ENCODE data around the gene PLEKHG3. TPM values are rescaled to one million over a fixed set of nuclear protein-coding genes. Genes with fewer than 3 reads are reported as not detected.

Gene PLEKHG3
- total and polyA plus RNA-seq, 4 experiments from 2014 or later, result 10.8 to 62.6 (median 54.9) TPM

DNA sequence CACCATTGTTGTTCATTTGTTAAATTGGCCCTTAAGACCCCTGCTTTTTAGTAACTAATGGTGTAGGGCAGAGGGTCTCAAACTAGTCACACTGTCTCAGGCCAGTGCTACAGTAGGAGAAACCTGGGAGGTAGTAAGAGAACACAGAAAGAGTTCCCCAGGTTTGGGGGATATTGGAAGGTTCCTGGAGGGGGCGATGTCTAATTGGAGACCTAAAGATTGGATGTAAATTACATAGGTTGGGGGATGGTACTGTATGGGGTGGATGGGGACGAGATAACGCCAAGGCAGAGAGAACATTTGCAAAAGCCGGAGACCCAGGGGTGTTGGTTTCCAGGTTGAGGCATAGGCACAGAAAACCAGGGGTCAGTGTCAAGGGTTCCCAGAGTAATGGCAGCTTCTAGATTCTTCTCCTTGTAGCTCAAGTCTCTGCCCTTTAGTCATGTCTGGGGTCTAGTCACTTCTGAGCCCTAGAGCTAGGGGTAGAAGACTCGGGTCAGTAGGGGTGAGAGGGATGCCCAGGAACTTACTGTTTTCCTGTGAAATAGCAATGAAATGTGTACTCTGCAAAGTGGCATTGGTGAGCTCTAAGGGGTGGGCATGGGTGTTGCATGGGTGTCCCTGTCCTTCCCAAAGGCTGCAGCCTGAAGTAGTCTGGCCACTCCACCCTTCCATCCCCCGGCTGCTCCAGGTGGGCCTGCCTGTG lies 21.8 kb downstream of the PLEKHG3 start:
- DNase-seq, result no peak
- Histone ChIP-seq H3K9me3 (ENCODE audit: control insufficient read depth in 1 of 2, low read length in 2 of 2) (no peaks in the 10 kb centered on the region), H3K36me3 (ENCODE audit: insufficient read depth, low read length) (peaks cover 17% of the 10 kb centered on the region), H3K4me1 (ENCODE audit: insufficient read depth, low read length) (peaks cover 100% of the 10 kb centered on the region), H3K27ac (ENCODE audit: low read depth, low read length) (peak overlapping the region; percentile 55), H3K4me3 (ENCODE audit: low read length in 2 of 2) (peak overlapping the region in 1 of 2 donors; percentile 3), H3K27me3 (ENCODE audit: insufficient read depth, low read length) (no peaks in the 10 kb centered on the region)
- ChIA-PET CTCF (ENCODE audit: partially characterized antibody) (interaction anchor here (0.9 to 8.4 kb wide), 12 partner anchors 8 to 89 kb away, joined by 3 to 67 read pairs (median 4); partner anchors contain the start of gene PLEKHG3), POLR2A (ENCODE audit: partially characterized antibody) (interaction anchor here (1.0 to 15.7 kb wide), 8 partner anchors 9 to 53 kb away, joined by 3 to 469 read pairs (median 8); partner anchors contain the start of gene PLEKHG3)
- Mint-ChIP-seq H3K4me3 (peak overlapping the region in 7 of 8 donors; percentile 15 to 84 (median 65)), H3K27me3 (no peaks in the 10 kb centered on the region), H3K9me3 (no peaks in the 10 kb centered on the region), H3K27ac (peak overlapping the region; percentile 87 to 97 (median 95)), H3K4me1 (peaks cover 80 to 100% (median 90%) of the 10 kb centered on the region in 4 donors), H3K36me3 (peaks cover 29 to 41% of the 10 kb centered on the region in 2 donors)
- intact Hi-C loops (cut with micrococcal nuclease), result no loop called here

DNA sequence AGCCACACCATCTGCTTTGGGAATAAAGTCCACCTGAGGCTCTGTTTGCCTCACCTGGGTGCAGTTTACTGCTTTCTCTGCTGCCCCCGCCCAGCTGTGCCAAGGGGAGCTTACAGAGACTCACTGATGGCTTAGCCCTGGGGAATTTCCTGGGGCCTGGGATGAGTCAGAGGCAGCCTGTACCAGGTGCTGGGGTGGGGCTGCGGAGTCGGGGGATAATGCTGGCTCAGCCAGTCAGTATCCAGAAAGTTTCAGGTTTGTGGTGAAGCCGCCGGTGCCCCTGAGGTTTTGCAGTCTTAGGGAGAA lies 22.3 kb downstream of the PLEKHG3 start:
- H3K27ac ChIP-seq (ENCODE audit: low read depth, low read length), result peak overlapping the region; percentile 55
- peaks cover 33 to 45% of the 10 kb centered on the region in 2 donors for H3K36me3 Mint-ChIP-seq
- H3K27me3 Mint-ChIP-seq, result no peaks in the 10 kb centered on the region
- peak in 2 of 5 donors; percentile 39 to 88 for DNase-seq
- intact Hi-C loops (cut with micrococcal nuclease), result no loop called here
- ChIA-PET POLR2A (ENCODE audit: partially characterized antibody) (interaction anchor here (2.6 to 15.7 kb wide), 4 partner anchors 9 to 53 kb away, joined by 9 to 469 read pairs (median 24); partner anchors contain the start of gene PLEKHG3), CTCF (ENCODE audit: partially characterized antibody) (interaction anchor here (0.9 to 8.4 kb wide), 9 partner anchors 9 to 56 kb away, joined by 3 to 67 read pairs (median 4); partner anchors contain the start of gene PLEKHG3)
- H3K9me3 Mint-ChIP-seq, result no peaks in the 10 kb centered on the region
- peaks cover 78 to 100% (median 88%) of the 10 kb centered on the region in 4 donors for H3K4me1 Mint-ChIP-seq
- H3K4me3 Mint-ChIP-seq, result peak overlapping the region in 7 of 8 donors; percentile 26 to 84 (median 62)
- H3K27ac Mint-ChIP-seq, result peak overlapping the region; percentile 65 to 97 (median 92)
- no peak overlapping the region for H3K4me3 ChIP-seq (ENCODE audit: low read length in 2 of 2)
- peaks cover 96% of the 10 kb centered on the region for H3K4me1 ChIP-seq (ENCODE audit: insufficient read depth, low read length)
- H3K27me3 ChIP-seq (ENCODE audit: insufficient read depth, low read length), result no peaks in the 10 kb centered on the region
- peaks cover 22% of the 10 kb centered on the region for H3K36me3 ChIP-seq (ENCODE audit: insufficient read depth, low read length)
- no peaks in the 10 kb centered on the region for H3K9me3 ChIP-seq (ENCODE audit: control insufficient read depth in 1 of 2, low read length in 2 of 2)

DNA sequence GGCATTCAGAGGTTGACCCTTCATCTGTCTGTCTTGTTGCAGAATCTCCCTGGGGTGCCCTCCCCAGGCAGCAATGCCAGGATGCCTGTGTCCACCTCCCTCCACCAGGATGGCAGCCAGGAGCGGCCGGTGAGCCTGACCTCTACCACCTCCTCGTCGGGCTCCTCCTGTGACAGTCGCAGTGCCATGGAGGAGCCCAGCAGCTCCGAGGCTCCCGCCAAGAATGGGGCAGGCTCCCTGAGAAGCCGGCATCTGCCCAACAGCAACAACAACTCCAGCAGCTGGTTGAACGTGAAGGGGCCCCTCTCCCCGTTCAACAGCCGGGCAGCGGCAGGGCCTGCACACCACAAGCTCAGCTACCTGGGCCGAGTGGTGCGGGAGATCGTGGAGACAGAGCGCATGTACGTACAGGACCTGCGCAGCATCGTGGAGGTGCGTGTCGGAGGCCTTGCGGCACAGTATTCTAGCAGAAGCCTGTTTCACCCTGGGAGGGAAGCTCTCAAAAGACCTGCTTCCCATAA lies 23.4 kb downstream of the PLEKHG3 start:
- peaks cover 71 to 91% (median 81%) of the 10 kb centered on the region in 4 donors for H3K4me1 Mint-ChIP-seq
- intact Hi-C loops (cut with micrococcal nuclease), result no loop called here
- Histone ChIP-seq H3K27ac (ENCODE audit: low read depth, low read length) (peak overlapping the region; percentile 55), H3K36me3 (ENCODE audit: insufficient read depth, low read length) (peaks cover 31% of the 10 kb centered on the region), H3K9me3 (ENCODE audit: control insufficient read depth in 1 of 2, low read length in 2 of 2) (no peaks in the 10 kb centered on the region), H3K27me3 (ENCODE audit: insufficient read depth, low read length) (no peaks in the 10 kb centered on the region), H3K4me3 (ENCODE audit: low read length in 2 of 2) (no peak overlapping the region), H3K4me1 (ENCODE audit: insufficient read depth, low read length) (peaks cover 95% of the 10 kb centered on the region)
- H3K4me3 Mint-ChIP-seq, result peak overlapping the region in 6 of 8 donors; percentile 17 to 71 (median 65)
- H3K27me3 Mint-ChIP-seq, result no peaks in the 10 kb centered on the region
- CTCF ChIA-PET (ENCODE audit: partially characterized antibody), result interaction anchor here (8.4 kb wide), 1 partner anchor 21 kb away, joined by 67 read pairs; the partner anchor contains the start of gene PLEKHG3
- no peak for DNase-seq
- H3K27ac Mint-ChIP-seq, result peak overlapping the region; percentile 88 to 96 (median 92)
- POLR2A ChIA-PET (ENCODE audit: partially characterized antibody), result interaction anchor here (1.1 to 15.7 kb wide), 6 partner anchors 8 to 54 kb away, joined by 4 to 469 read pairs (median 12); partner anchors contain the start of gene PLEKHG3
- no peaks in the 10 kb centered on the region for H3K9me3 Mint-ChIP-seq
- H3K36me3 Mint-ChIP-seq, result peaks cover 33 to 53% of the 10 kb centered on the region in 2 donors

- Mint-ChIP-seq H3K27ac (peak overlapping the region; percentile 88 to 96 (median 92)), H3K9me3 (no peaks in the 10 kb centered on the region), H3K4me1 (peaks cover 66 to 86% (median 76%) of the 10 kb centered on the region in 4 donors), H3K36me3 (peaks cover 33 to 55% of the 10 kb centered on the region in 2 donors), H3K27me3 (no peaks in the 10 kb centered on the region), H3K4me3 (peak overlapping the region in 7 of 8 donors; percentile 41 to 71 (median 64))
- intact Hi-C loops (cut with micrococcal nuclease), result no loop called here
- CTCF ChIA-PET (ENCODE audit: partially characterized antibody), result interaction anchor here (8.4 kb wide), 1 partner anchor 21 kb away, joined by 67 read pairs; the partner anchor contains the start of gene PLEKHG3
- Histone ChIP-seq H3K4me1 (ENCODE audit: insufficient read depth, low read length) (peaks cover 93% of the 10 kb centered on the region), H3K27me3 (ENCODE audit: insufficient read depth, low read length) (no peaks in the 10 kb centered on the region), H3K27ac (ENCODE audit: low read depth, low read length) (peak overlapping the region; percentile 36), H3K36me3 (ENCODE audit: insufficient read depth, low read length) (peaks cover 35% of the 10 kb centered on the region), H3K9me3 (ENCODE audit: control insufficient read depth in 1 of 2, low read length in 2 of 2) (no peaks in the 10 kb centered on the region), H3K4me3 (ENCODE audit: low read length in 2 of 2) (no peak overlapping the region)
- POLR2A ChIA-PET (ENCODE audit: partially characterized antibody), result interaction anchor here (1.1 to 15.7 kb wide), 4 partner anchors 11 to 55 kb away, joined by 4 to 469 read pairs (median 10); partner anchors contain the start of gene PLEKHG3
- no peak for DNase-seq
Measured at GRCh38 chr14:64728106-64728505, 23.9 kb downstream of the PLEKHG3 start.

DNA sequence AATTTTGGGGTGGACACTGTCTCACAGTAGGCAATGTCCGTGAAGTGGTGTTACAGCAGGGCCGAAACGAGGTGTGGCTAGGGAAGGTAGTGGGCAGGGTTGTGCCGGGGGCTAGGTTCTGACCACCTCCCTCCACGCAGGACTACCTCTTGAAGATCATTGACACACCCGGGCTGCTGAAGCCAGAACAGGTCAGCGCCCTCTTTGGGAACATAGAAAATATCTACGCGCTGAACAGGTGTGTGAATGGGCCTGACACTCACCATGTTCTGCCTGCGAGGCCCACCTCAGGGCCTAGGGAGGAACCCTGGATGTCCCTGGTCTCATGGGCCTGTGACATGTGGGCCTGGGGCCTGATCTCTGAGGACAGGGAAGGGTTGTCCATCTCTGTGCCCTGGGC lies 24.6 kb downstream of the PLEKHG3 start:
- no peaks in the 10 kb centered on the region for H3K9me3 Mint-ChIP-seq
- peaks cover 64 to 86% (median 76%) of the 10 kb centered on the region in 4 donors for H3K4me1 Mint-ChIP-seq
- H3K27ac Mint-ChIP-seq, result peak overlapping the region; percentile 72 to 96 (median 92)
- Histone ChIP-seq H3K27me3 (ENCODE audit: insufficient read depth, low read length) (no peaks in the 10 kb centered on the region), H3K4me3 (ENCODE audit: low read length in 2 of 2) (no peak overlapping the region), H3K36me3 (ENCODE audit: insufficient read depth, low read length) (peaks cover 35% of the 10 kb centered on the region), H3K4me1 (ENCODE audit: insufficient read depth, low read length) (peaks cover 93% of the 10 kb centered on the region), H3K27ac (ENCODE audit: low read depth, low read length) (peak overlapping the region; percentile 14), H3K9me3 (ENCODE audit: control insufficient read depth in 1 of 2, low read length in 2 of 2) (no peaks in the 10 kb centered on the region)
- H3K36me3 Mint-ChIP-seq, result peaks cover 39 to 63% of the 10 kb centered on the region in 2 donors
- peak overlapping the region in 5 of 8 donors; percentile 41 to 71 (median 65) for H3K4me3 Mint-ChIP-seq
- ChIA-PET POLR2A (ENCODE audit: partially characterized antibody) (interaction anchor here (1.1 to 15.7 kb wide), 4 partner anchors 12 to 55 kb away, joined by 4 to 469 read pairs (median 10); partner anchors contain the start of gene PLEKHG3), CTCF (ENCODE audit: partially characterized antibody) (no interaction called here)
- intact Hi-C loops (cut with micrococcal nuclease), result no loop called here
- H3K27me3 Mint-ChIP-seq, result no peaks in the 10 kb centered on the region
- DNase-seq, result no peak

DNA sequence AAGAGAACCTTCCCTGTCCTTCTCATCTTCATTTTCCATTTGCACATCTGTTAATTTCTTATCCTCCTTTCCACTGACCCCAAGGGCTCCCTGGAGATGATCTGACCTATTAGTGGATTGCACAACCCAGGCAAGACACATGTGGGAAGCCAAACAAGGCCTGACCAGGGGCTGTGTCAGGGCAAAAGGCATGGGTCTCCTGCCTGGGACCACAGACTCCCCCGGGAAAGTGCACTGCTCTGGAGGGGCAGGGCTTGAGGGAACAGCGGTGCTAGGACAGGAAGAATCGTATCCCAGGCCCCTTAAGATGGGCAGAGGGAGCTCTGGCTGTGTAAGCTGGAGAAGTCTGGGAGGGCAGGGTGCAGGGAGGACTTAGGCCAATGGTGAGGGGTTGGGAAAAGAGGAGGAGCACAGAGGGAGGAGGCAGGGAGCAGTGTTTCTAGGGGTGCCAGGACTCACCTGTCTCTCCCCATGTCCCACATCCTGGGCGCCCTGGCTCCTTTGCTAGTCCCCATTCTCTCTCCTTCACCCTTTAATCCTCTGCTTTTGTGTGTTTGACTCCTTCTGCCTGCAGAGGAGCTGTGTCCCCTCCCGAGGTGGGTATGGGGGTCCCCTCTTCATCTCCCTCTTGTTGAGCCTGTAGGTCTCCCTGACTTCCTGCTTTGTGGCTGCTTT lies 25.3 kb downstream of the PLEKHG3 start:
- ChIA-PET CTCF (ENCODE audit: partially characterized antibody) (no interaction called here), POLR2A (ENCODE audit: partially characterized antibody) (no interaction called here)
- Mint-ChIP-seq H3K4me3 (peak overlapping the region in 7 of 8 donors; percentile 26 to 71 (median 53)), H3K36me3 (peaks cover 44 to 63% of the 10 kb centered on the region in 2 donors), H3K4me1 (peaks cover 63 to 85% (median 75%) of the 10 kb centered on the region in 4 donors), H3K27me3 (no peaks in the 10 kb centered on the region), H3K27ac (peak overlapping the region; percentile 72 to 96 (median 92)), H3K9me3 (no peaks in the 10 kb centered on the region)
- Histone ChIP-seq H3K27ac (ENCODE audit: low read depth, low read length) (peak overlapping the region; percentile 38), H3K36me3 (ENCODE audit: insufficient read depth, low read length) (peaks cover 35% of the 10 kb centered on the region), H3K9me3 (ENCODE audit: control insufficient read depth in 1 of 2, low read length in 2 of 2) (no peaks in the 10 kb centered on the region), H3K4me1 (ENCODE audit: insufficient read depth, low read length) (peaks cover 93% of the 10 kb centered on the region), H3K27me3 (ENCODE audit: insufficient read depth, low read length) (no peaks in the 10 kb centered on the region), H3K4me3 (ENCODE audit: low read length in 2 of 2) (no peak overlapping the region)
- no peak for DNase-seq
- intact Hi-C loops (cut with micrococcal nuclease), result no loop called here

All from CD4-positive, alpha-beta memory T cell (primary cell).